OCI-LY1 (cell line): ENCODE results near the gene KLHL5.

Source experiments
- H2AFZ ChIP-seq: fragments of 200-600 bp; sonication (generic), shearing (Covaris generic); 2 replicates; pipeline ENCODE4 v1.6.0; 2014; ENCODE audit warnings: antibody characterized with exemption, mild to moderate bottlenecking, low read length
- H3F3A ChIP-seq: fragments of 200-600 bp; sonication (generic), shearing (Covaris generic); 2 replicates; pipeline ENCODE4 v1.6.0; 2014; ENCODE audit warnings: mild to moderate bottlenecking, antibody characterized with exemption, low read length, moderate library complexity; ENCODE audit not compliant: insufficient read depth
- H3K27ac ChIP-seq: fragments of 200-600 bp; sonication (generic); 2 replicates; pipeline ENCODE4 v1.5.1; 2014; ENCODE audit warnings: low read length, mixed run types, mild to moderate bottlenecking, low read depth; ENCODE audit not compliant: poor library complexity, severe bottlenecking
- H3K27me3 ChIP-seq: fragments of 200-600 bp; sonication (generic); 2 replicates; pipeline ENCODE4 v1.6.0; 2014; ENCODE audit warnings: antibody characterized with exemption, mild to moderate bottlenecking, low read length, moderate library complexity; ENCODE audit not compliant: insufficient read depth
- H3K36me3 ChIP-seq: fragments of 200-600 bp; sonication (generic); 2 replicates; pipeline ENCODE4 v1.6.1; 2014; ENCODE audit warnings: mild to moderate bottlenecking, antibody characterized with exemption, low read length, moderate library complexity, mixed read lengths; ENCODE audit not compliant: insufficient read depth
- H3K4me1 ChIP-seq: fragments of 200-600 bp; sonication (generic); 2 replicates; pipeline ENCODE4 v1.5.1; 2014; ENCODE audit warnings: mild to moderate bottlenecking, low read length, moderate library complexity; ENCODE audit not compliant: insufficient read depth, severe bottlenecking
- H3K4me2 ChIP-seq: fragments of 200-600 bp; sonication (generic), shearing (Covaris generic); 2 replicates; pipeline ENCODE4 v1.6.1; 2014; ENCODE audit warnings: low read length
- H3K4me3 ChIP-seq: fragments of 200-600 bp; sonication (generic); 2 replicates; pipeline ENCODE4 v1.5.1; 2014; ENCODE audit warnings: low read length, low read depth, mild to moderate bottlenecking, mixed read lengths; ENCODE audit not compliant: poor library complexity, severe bottlenecking
- H3K79me2 ChIP-seq: fragments of 200-600 bp; shearing (Covaris generic); 2 replicates; pipeline ENCODE4 v1.6.1; 2016; ENCODE audit warnings: mixed run types, low read length, mixed read lengths; ENCODE audit not compliant: insufficient read depth
- H3K9ac ChIP-seq: fragments of 200-600 bp; sonication (generic), shearing (Covaris generic); 2 replicates; pipeline ENCODE4 v1.6.1; 2014; ENCODE audit warnings: mild to moderate bottlenecking, low read length, mixed read lengths
- H3K9me2 ChIP-seq: fragments of 200-600 bp; sonication (generic), shearing (Covaris generic); 2 replicates; pipeline ENCODE4 v1.6.1; 2014; ENCODE audit warnings: low read depth, mild to moderate bottlenecking, low read length, mixed read lengths
- H3K9me3 ChIP-seq: fragments of 200-600 bp; shearing (Covaris generic); 2 replicates; pipeline ENCODE4 v1.6.1; 2014; ENCODE audit warnings: low read length, mixed read lengths
- H4K20me1 ChIP-seq: fragments of 200-600 bp; sonication (generic), shearing (Covaris generic); 2 replicates; pipeline ENCODE4 v1.6.0; 2016; ENCODE audit warnings: mild to moderate bottlenecking, low read length; ENCODE audit not compliant: insufficient read depth
- CTCF ChIP-seq: fragments of 200-600 bp; sonication (generic), shearing (Covaris generic); IDR thresholded peaks from 2 replicates; pipeline ENCODE4 v1.5.1; 2017; ENCODE audit warnings: mild to moderate bottlenecking, antibody characterized with exemption, low read length, moderate library complexity, mixed read lengths
- EZH2 ChIP-seq: fragments of 200-600 bp; sonication (generic), shearing (Covaris generic); IDR thresholded peaks from 2 replicates; pipeline ENCODE4 v1.8.0; 2017; ENCODE audit warnings: borderline replicate concordance, mixed run types, mild to moderate bottlenecking, antibody characterized with exemption, low read length, moderate library complexity, mixed read lengths

The KLHL5 gene

GRCh38 chr4:39166177-39166576 lies 104.1 kb downstream of the KLHL5 start:
- TF ChIP-seq EZH2 (no peak), CTCF (no peak)
- Histone ChIP-seq H3K9me2 (no peaks in the 10 kb centered on the region), H3K4me3 (peak overlapping the region; percentile 9), H3K9ac (peak overlapping the region; percentile 44; the same call in 1 of the 2 replicates), H3K27ac (peak overlapping the region; percentile 89), H3K79me2 (no peaks in the 10 kb centered on the region), H3F3A (no peaks in the 10 kb centered on the region), H3K9me3 (no peaks in the 10 kb centered on the region; the same call in 1 of the 2 replicates), H3K36me3 (no peaks in the 10 kb centered on the region), H2AFZ (no peak overlapping the region), H4K20me1 (no peaks in the 10 kb centered on the region), H3K4me2 (peak overlapping the region; percentile 50), H3K27me3 (no peaks in the 10 kb centered on the region), H3K4me1 (peaks cover 40% of the 10 kb centered on the region)

- no peaks in the 10 kb centered on the region for H3K9me2 ChIP-seq
- H3K36me3 ChIP-seq: no peaks in the 10 kb centered on the region
- H3K4me2 ChIP-seq: peak overlapping the region; percentile 50
- H3K4me3 ChIP-seq: peak overlapping the region; percentile 9
- H3K4me1 ChIP-seq: peaks cover 40% of the 10 kb centered on the region
- no peaks in the 10 kb centered on the region for H4K20me1 ChIP-seq
- no peak for TF ChIP-seq CTCF
- TF ChIP-seq EZH2: no peak
- peak overlapping the region; percentile 89 for H3K27ac ChIP-seq
- no peaks in the 10 kb centered on the region; the same call in 1 of the 2 replicates for H3K9me3 ChIP-seq
- H3K27me3 ChIP-seq: no peaks in the 10 kb centered on the region
- H3K9ac ChIP-seq: peak overlapping the region; percentile 44; the same call in 1 of the 2 replicates
- H2AFZ ChIP-seq: no peak overlapping the region
- no peaks in the 10 kb centered on the region for H3F3A ChIP-seq
- H3K79me2 ChIP-seq: no peaks in the 10 kb centered on the region
These were observed 104.6 kb downstream of the KLHL5 start for GRCh38 chr4:39166669-39167068.

GRCh38 chr4:39169426-39169825 lies 107.4 kb downstream of the KLHL5 start:
- peaks cover 37% of the 10 kb centered on the region for H3K4me1 ChIP-seq
- H3K9ac ChIP-seq: no peak overlapping the region
- H2AFZ ChIP-seq: no peak overlapping the region
- no peak overlapping the region for H3K27ac ChIP-seq
- H3K79me2 ChIP-seq: no peaks in the 10 kb centered on the region
- no peaks in the 10 kb centered on the region; the same call in 1 of the 2 replicates for H3K9me3 ChIP-seq
- no peaks in the 10 kb centered on the region for H3K27me3 ChIP-seq
- H3K4me2 ChIP-seq: no peak overlapping the region
- no peak for TF ChIP-seq EZH2
- no peak for TF ChIP-seq CTCF
- no peaks in the 10 kb centered on the region for H3K36me3 ChIP-seq
- no peaks in the 10 kb centered on the region for H4K20me1 ChIP-seq
- H3F3A ChIP-seq: no peaks in the 10 kb centered on the region
- no peak overlapping the region for H3K4me3 ChIP-seq
- no peaks in the 10 kb centered on the region for H3K9me2 ChIP-seq
